HepG2 (cell line): ENCODE data around the gene FBXO4. TPM values are rescaled to one million over a fixed set of nuclear protein-coding genes. Genes with fewer than 3 reads are reported as not detected.
A peak's percentile ranks its signal among the peaks of the same experiment; 100 is the strongest.

Experiments used
- BRD4 ChIP-seq: sonication (generic); formaldehyde crosslinking; IDR thresholded peaks from 2 replicates; pipeline ENCODE4 v1.4.0; 2020; ENCODE audit warnings: missing genetic modification reagents
- CBX5 ChIP-seq: sonication (generic); formaldehyde crosslinking; IDR thresholded peaks from 2 replicates; pipeline ENCODE4 v1.4.0; 2020; ENCODE audit warnings: missing genetic modification reagents, borderline replicate concordance
- GABPB1 ChIP-seq: IDR thresholded peaks from 2 replicates; pipeline ENCODE4 v1.6.1; 2016; ENCODE audit warnings: mild to moderate bottlenecking, missing genetic modification reagents, moderate library complexity, missing compliant biosample characterization
- HNRNPUL1 ChIP-seq: fragments of 200-400 bp; formaldehyde crosslinking; IDR thresholded peaks from 2 replicates; pipeline ENCODE4 v1.6.1; 2017; ENCODE audit warnings: low read depth, mild to moderate bottlenecking, low read length, moderate library complexity
- MYNN ChIP-seq: sonication (generic); formaldehyde crosslinking; IDR thresholded peaks from 2 replicates; pipeline ENCODE4 v1.4.0; 2020; ENCODE audit warnings: mild to moderate bottlenecking, low read depth, missing genetic modification reagents
- RNF2 ChIP-seq: fragments of 450-650 bp; conservative IDR thresholded peaks from 2 replicates; pipeline ENCODE4 v1.6.1; 2016; ENCODE audit warnings: low read depth
- RXRA ChIP-seq: sonication (generic); formaldehyde crosslinking; IDR thresholded peaks from 2 replicates; pipeline ENCODE4 v1.5.1; 2020; ENCODE audit warnings: missing genetic modification reagents
- SIX1 ChIP-seq: sonication (generic); formaldehyde crosslinking; IDR thresholded peaks from 2 replicates; pipeline ENCODE4 v1.4.0; 2020; ENCODE audit warnings: missing genetic modification reagents, borderline replicate concordance
- SPEN ChIP-seq: sonication (generic); formaldehyde crosslinking; IDR thresholded peaks from 2 replicates; pipeline ENCODE4 v1.5.1; 2020; ENCODE audit warnings: low read depth, mild to moderate bottlenecking, missing genetic modification reagents
- YEATS4 ChIP-seq: sonication (generic); formaldehyde crosslinking; IDR thresholded peaks from 2 replicates; pipeline ENCODE4 v1.4.0; 2020; ENCODE audit warnings: missing genetic modification reagents, borderline replicate concordance
- ZBTB42 ChIP-seq: sonication (generic); formaldehyde crosslinking; IDR thresholded peaks from 2 replicates; pipeline ENCODE4 v1.5.0; 2020; ENCODE audit warnings: mild to moderate bottlenecking, missing genetic modification reagents
- ZFP41 ChIP-seq: sonication (generic); formaldehyde crosslinking; IDR thresholded peaks from 2 replicates; pipeline ENCODE4 v1.4.0; 2020; ENCODE audit warnings: mild to moderate bottlenecking, missing genetic modification reagents, borderline replicate concordance
- ZMYM3 ChIP-seq: sonication (generic); formaldehyde crosslinking; IDR thresholded peaks from 2 replicates; pipeline ENCODE4 v1.5.1; 2020; ENCODE audit warnings: mild to moderate bottlenecking, missing genetic modification reagents
- ZNF224 ChIP-seq: sonication (generic); formaldehyde crosslinking; IDR thresholded peaks from 2 replicates; pipeline ENCODE4 v1.5.0; 2020; ENCODE audit warnings: mild to moderate bottlenecking, missing genetic modification reagents
- ZNF230 ChIP-seq: sonication (generic); formaldehyde crosslinking; IDR thresholded peaks from 2 replicates; pipeline ENCODE4 v1.4.0; 2020; ENCODE audit warnings: mild to moderate bottlenecking, missing genetic modification reagents
- ZNF264 ChIP-seq: sonication (generic); formaldehyde crosslinking; IDR thresholded peaks from 2 replicates; pipeline ENCODE4 v1.4.0; 2020; ENCODE audit warnings: missing genetic modification reagents
- ZNF441 ChIP-seq: sonication (generic); formaldehyde crosslinking; IDR thresholded peaks from 2 replicates; pipeline ENCODE4 v1.7.0; 2021; ENCODE audit warnings: missing genetic modification reagents, borderline replicate concordance
- ZNF878 ChIP-seq: sonication (generic); formaldehyde crosslinking; IDR thresholded peaks from 2 replicates; pipeline ENCODE4 v1.8.1; 2023; ENCODE audit warnings: mild to moderate bottlenecking, missing genetic modification reagents, moderate library complexity
- ZSCAN21 ChIP-seq: sonication (generic); formaldehyde crosslinking; IDR thresholded peaks from 2 replicates; pipeline ENCODE4 v1.8.0; 2022; ENCODE audit warnings: mild to moderate bottlenecking, missing genetic modification reagents, moderate library complexity, borderline replicate concordance
- polyA plus RNA-seq, 8 experiments: library from polyadenylated mRNA; depleted of rRNA in 3 of 8; stranded (reverse) in 7 of 8; unstranded in 1 of 8; fragments of >200 nt; fragmentation: Illumina TruSeq in 4 of 8; extraction: Trizol in 4 of 8; gene quantifications; 2 replicates each; pipeline versions ENCODE4 v1.2.1 to v1.2.3, GENCODE V29; 2011 to 2016; ENCODE audit warnings: low read depth in 4 of 8, missing spikeins in 1 of 8, mixed read lengths in 1 of 8; ENCODE audit not compliant: insufficient read depth in 1 of 8
- total RNA-seq, 5 experiments: library from RNA; depleted of rRNA; stranded (reverse); fragments of >200 nt; fragmentation: Illumina TruSeq; extraction: Trizol; gene quantifications; 2 replicates each; pipeline ENCODE4 v1.2.3, GENCODE V29; 2016; ENCODE audit warnings: low read depth in 1 of 5
- TF ChIP-seq, protein P1 (sequence below): sonication (generic); formaldehyde crosslinking; IDR thresholded peaks from 2 replicates; pipeline ENCODE4 v1.4.0; 2020; ENCODE audit warnings: low read depth, mild to moderate bottlenecking, missing genetic modification reagents
- TF ChIP-seq, protein P2 (sequence below), 2 experiments: fragments of 450-650 bp in 1 of 2; sonication (generic) in 1 of 2; formaldehyde crosslinking in 1 of 2; IDR thresholded peaks; 2 replicates each; pipeline versions ENCODE4 v1.6.1 to v1.8.0; 2016 to 2022; ENCODE audit warnings: antibody characterized with exemption in 1 of 2, mild to moderate bottlenecking in 1 of 2, missing genetic modification reagents in 1 of 2

Gene FBXO4
- total and polyA plus RNA-seq, 2 of the 13 experiments (the other 11 are each of a cell fraction or from before 2014, with no cell fraction given), result 5.2 to 16.4 TPM

DNA sequence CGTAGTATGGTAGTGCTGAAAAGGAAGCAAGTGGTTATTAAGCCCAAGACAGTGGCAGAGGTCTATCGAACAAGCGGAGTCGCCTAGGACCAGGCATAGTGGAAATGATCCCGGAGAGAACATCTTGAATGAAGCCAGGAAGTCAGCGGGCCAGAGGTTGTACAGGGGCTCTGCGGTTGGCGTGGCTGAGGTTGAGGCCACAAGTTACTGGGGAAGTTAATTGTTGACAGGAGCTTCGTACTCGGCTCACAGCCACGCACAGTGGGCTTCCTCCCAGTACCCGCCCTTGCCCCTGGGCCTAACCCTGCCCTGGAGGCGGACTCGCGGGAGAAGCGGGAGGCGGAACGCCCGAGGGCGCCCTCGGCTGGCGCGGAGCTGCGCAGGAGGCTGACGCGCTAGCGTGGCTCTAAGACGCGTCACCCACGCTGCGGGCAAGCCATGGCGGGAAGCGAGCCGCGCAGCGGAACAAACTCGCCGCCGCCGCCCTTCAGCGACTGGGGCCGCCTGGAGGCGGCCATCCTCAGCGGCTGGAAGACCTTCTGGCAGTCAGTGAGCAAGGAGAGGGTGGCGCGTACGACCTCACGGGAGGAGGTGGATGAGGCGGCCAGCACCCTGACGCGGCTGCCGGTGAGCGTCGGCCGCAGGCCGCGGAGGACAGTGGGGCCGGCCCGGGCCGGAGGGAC lies at the start of gene FBXO4 (continued):
- TF ChIP-seq BRD4 (CRISPR knock-in tag), result peak; percentile 80
- peak; percentile 92 for TF ChIP-seq YEATS4
- peak; percentile 85 for TF ChIP-seq RNF2
- 0 out of 2 replicates have a peak, but pooled peaks have one; percentile 49 for TF ChIP-seq ZNF230 (CRISPR knock-in tag)
- no peak for TF ChIP-seq ZMYM3 (CRISPR knock-in tag)
- TF ChIP-seq, protein P1, sequence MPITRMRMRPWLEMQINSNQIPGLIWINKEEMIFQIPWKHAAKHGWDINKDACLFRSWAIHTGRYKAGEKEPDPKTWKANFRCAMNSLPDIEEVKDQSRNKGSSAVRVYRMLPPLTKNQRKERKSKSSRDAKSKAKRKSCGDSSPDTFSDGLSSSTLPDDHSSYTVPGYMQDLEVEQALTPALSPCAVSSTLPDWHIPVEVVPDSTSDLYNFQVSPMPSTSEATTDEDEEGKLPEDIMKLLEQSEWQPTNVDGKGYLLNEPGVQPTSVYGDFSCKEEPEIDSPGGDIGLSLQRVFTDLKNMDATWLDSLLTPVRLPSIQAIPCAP (CRISPR knock-in tag), result peak; percentile 39; the same call in 1 of the 2 replicates
- peak; percentile 77; the same call in 1 of the 2 replicates for TF ChIP-seq ZNF441 (CRISPR knock-in tag)
- peak; percentile 90 for TF ChIP-seq ZSCAN21 (CRISPR knock-in tag)
- TF ChIP-seq ZFP41 (CRISPR knock-in tag), result no peak
- TF ChIP-seq CBX5, result peak; percentile 76; the same call in 1 of the 2 replicates
- TF ChIP-seq SPEN (CRISPR knock-in tag), result peak; percentile 74; the same call in 1 of the 2 replicates
- peak; percentile 35; the same call in 1 of the 2 replicates for TF ChIP-seq ZNF264 (CRISPR knock-in tag)
- TF ChIP-seq ZNF878 (CRISPR knock-in tag), result no peak
- TF ChIP-seq MYNN (CRISPR knock-in tag), result peak; percentile 81; the same call in 1 of the 2 replicates
- TF ChIP-seq ZBTB42 (CRISPR knock-in tag), result no peak
- TF ChIP-seq, protein P2, sequence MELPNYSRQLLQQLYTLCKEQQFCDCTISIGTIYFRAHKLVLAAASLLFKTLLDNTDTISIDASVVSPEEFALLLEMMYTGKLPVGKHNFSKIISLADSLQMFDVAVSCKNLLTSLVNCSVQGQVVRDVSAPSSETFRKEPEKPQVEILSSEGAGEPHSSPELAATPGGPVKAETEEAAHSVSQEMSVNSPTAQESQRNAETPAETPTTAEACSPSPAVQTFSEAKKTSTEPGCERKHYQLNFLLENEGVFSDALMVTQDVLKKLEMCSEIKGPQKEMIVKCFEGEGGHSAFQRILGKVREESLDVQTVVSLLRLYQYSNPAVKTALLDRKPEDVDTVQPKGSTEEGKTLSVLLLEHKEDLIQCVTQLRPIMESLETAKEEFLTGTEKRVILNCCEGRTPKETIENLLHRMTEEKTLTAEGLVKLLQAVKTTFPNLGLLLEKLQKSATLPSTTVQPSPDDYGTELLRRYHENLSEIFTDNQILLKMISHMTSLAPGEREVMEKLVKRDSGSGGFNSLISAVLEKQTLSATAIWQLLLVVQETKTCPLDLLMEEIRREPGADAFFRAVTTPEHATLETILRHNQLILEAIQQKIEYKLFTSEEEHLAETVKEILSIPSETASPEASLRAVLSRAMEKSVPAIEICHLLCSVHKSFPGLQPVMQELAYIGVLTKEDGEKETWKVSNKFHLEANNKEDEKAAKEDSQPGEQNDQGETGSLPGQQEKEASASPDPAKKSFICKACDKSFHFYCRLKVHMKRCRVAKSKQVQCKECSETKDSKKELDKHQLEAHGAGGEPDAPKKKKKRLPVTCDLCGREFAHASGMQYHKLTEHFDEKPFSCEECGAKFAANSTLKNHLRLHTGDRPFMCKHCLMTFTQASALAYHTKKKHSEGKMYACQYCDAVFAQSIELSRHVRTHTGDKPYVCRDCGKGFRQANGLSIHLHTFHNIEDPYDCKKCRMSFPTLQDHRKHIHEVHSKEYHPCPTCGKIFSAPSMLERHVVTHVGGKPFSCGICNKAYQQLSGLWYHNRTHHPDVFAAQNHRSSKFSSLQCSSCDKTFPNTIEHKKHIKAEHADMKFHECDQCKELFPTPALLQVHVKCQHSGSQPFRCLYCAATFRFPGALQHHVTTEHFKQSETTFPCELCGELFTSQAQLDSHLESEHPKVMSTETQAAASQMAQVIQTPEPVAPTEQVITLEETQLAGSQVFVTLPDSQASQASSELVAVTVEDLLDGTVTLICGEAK (IDR thresholded peaks at IDR 0.05), result no peak
- TF ChIP-seq, protein P2 (CRISPR knock-in tag; IDR thresholded peaks at IDR 0.05), result 0 out of 2 replicates have a peak, but pooled peaks have one; percentile 54
- peak; percentile 73 for TF ChIP-seq RXRA
- no peak for TF ChIP-seq HNRNPUL1
- TF ChIP-seq SIX1 (CRISPR knock-in tag), result no peak
- TF ChIP-seq GABPB1, result peak; percentile 88
- no peak for TF ChIP-seq ZNF224 (CRISPR knock-in tag)
